ENCODE measurements around the gene TMED5.

- TF ChIP-seq, protein P1, sequence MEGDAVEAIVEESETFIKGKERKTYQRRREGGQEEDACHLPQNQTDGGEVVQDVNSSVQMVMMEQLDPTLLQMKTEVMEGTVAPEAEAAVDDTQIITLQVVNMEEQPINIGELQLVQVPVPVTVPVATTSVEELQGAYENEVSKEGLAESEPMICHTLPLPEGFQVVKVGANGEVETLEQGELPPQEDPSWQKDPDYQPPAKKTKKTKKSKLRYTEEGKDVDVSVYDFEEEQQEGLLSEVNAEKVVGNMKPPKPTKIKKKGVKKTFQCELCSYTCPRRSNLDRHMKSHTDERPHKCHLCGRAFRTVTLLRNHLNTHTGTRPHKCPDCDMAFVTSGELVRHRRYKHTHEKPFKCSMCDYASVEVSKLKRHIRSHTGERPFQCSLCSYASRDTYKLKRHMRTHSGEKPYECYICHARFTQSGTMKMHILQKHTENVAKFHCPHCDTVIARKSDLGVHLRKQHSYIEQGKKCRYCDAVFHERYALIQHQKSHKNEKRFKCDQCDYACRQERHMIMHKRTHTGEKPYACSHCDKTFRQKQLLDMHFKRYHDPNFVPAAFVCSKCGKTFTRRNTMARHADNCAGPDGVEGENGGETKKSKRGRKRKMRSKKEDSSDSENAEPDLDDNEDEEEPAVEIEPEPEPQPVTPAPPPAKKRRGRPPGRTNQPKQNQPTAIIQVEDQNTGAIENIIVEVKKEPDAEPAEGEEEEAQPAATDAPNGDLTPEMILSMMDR (IDR thresholded peaks at IDR 0.05; ENCODE audit: low read length) = no peak
- no peak for TF ChIP-seq EZH2 (IDR thresholded peaks at IDR 0.05; ENCODE audit: borderline replicate concordance, low read length)
Observed at GRCh38 chr1:93200714-93201113, 20.5 kb upstream of the TMED5 start.
